ENCODE results near the gene MAN1C1.

GRCh38 chr1:25668931-25669573, 52.5 kb downstream of the MAN1C1 start:
- TF ChIP-seq CTCF (IDR thresholded peaks at IDR 0.05) (no peak), POLR2A (IDR thresholded peaks at IDR 0.05) (no peak)
